ENCODE measurements around the gene DMD. TPM values are rescaled to one million over a fixed set of nuclear protein-coding genes. Genes with fewer than 3 reads are reported as not detected.
A peak's percentile ranks its signal among the peaks of the same experiment; 100 is the strongest.

Gene DMD
- polyA plus RNA-seq, 4 donors = 1.6 to 11.6 (median 2.9) TPM

DNA sequence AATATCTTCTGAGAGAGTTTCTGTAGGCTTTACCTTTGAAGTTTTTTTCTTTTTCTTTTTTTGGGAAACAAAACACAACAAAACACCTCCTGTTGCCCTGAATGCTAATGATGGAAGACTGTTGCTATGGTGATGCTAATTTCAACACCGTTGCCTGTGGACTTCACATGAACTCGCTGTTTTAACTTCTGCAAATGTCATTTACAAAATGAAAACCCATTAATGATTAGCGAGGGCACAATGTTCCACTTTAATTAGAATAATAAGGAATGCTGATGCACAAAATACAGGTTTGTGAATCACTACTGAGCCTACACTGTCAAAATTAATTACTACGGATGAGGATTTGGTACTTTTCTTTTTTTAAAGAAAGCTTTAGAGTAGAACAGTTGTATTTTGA, 1912.4 kb downstream of the DMD start:
- Histone ChIP-seq H3K9me3 (ENCODE audit: control insufficient read depth in 2 of 2, insufficient read depth in 1 of 2, low read depth in 1 of 2, low read length in 1 of 2) (no peaks in the 10 kb centered on the region), H3K27me3 (ENCODE audit: control insufficient read depth in 3 of 3, insufficient read depth in 3 of 3, low read length in 3 of 3) (no peaks in the 10 kb centered on the region), H3K4me3 (ENCODE audit: low read depth in 1 of 3, low read length in 3 of 3) (no peak overlapping the region), H3K27ac (ENCODE audit: low read depth in 1 of 3, low read length in 2 of 3) (no peak overlapping the region), H3K4me1 (ENCODE audit: control insufficient read depth in 3 of 3, insufficient read depth in 2 of 3, low read depth in 1 of 3, low read length in 2 of 3) (no peaks in the 10 kb centered on the region), H3K36me3 (ENCODE audit: control insufficient read depth in 3 of 3, insufficient read depth in 2 of 3, low read depth in 1 of 3, low read length in 3 of 3) (no peaks in the 10 kb centered on the region)
- no peak for DNase-seq
- FAIRE-seq = no peak
- 64 to 78% (median 72%) methylated on average over 4 of the region's 4 CpGs for WGBS, 3 donors

- H3K4me3 ChIP-seq (ENCODE audit: low read depth in 1 of 3, low read length in 3 of 3) = no peak overlapping the region
- no peak overlapping the region for H3K27ac ChIP-seq (ENCODE audit: low read depth in 1 of 3, low read length in 2 of 3)
- H3K27me3 ChIP-seq (ENCODE audit: control insufficient read depth in 3 of 3, insufficient read depth in 3 of 3, low read length in 3 of 3) = no peaks in the 10 kb centered on the region
- no peaks in the 10 kb centered on the region for H3K9me3 ChIP-seq (ENCODE audit: control insufficient read depth in 2 of 2, insufficient read depth in 1 of 2, low read depth in 1 of 2, low read length in 1 of 2)
- FAIRE-seq = no peak
- DNase-seq = no peak
- H3K4me1 ChIP-seq (ENCODE audit: control insufficient read depth in 3 of 3, insufficient read depth in 2 of 3, low read depth in 1 of 3, low read length in 2 of 3) = no peaks in the 10 kb centered on the region
- no peaks in the 10 kb centered on the region for H3K36me3 ChIP-seq (ENCODE audit: control insufficient read depth in 3 of 3, insufficient read depth in 2 of 3, low read depth in 1 of 3, low read length in 3 of 3)
These were observed 1913.5 kb downstream of the DMD start for GRCh38 chrX:31297881-31298280.

DNA sequence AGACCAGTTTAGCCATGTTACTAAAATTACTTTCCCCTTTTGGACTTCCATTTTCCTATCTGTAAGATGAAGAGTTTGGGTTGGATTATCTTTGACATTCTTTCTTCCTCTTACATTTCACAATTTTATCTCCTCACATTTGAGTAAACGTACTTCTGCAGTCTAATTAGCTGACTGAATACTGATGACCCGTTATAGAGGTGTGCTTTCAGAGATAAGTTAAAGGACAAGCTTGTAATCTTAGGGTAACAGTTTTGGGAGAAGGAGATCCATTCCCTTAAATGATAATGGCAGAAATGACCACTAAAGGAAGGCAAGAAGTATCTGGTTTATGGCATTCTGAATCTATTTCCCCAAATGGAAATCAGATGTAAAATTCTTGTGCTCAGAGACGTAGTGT, 1916.9 kb downstream of the DMD start:
- Histone ChIP-seq H3K4me3 (ENCODE audit: low read depth in 1 of 3, low read length in 3 of 3) (no peak overlapping the region), H3K9me3 (ENCODE audit: control insufficient read depth in 2 of 2, insufficient read depth in 1 of 2, low read depth in 1 of 2, low read length in 1 of 2) (no peaks in the 10 kb centered on the region), H3K27ac (ENCODE audit: low read depth in 1 of 3, low read length in 2 of 3) (no peak overlapping the region), H3K4me1 (ENCODE audit: control insufficient read depth in 3 of 3, insufficient read depth in 2 of 3, low read depth in 1 of 3, low read length in 2 of 3) (no peaks in the 10 kb centered on the region), H3K36me3 (ENCODE audit: control insufficient read depth in 3 of 3, insufficient read depth in 2 of 3, low read depth in 1 of 3, low read length in 3 of 3) (no peaks in the 10 kb centered on the region), H3K27me3 (ENCODE audit: control insufficient read depth in 3 of 3, insufficient read depth in 3 of 3, low read length in 3 of 3) (no peaks in the 10 kb centered on the region)
- no peak for FAIRE-seq
- 59 to 61% (median 61%) methylated on average over 3 of the region's 3 CpGs for WGBS, 3 donors
- no peak for DNase-seq

DNA sequence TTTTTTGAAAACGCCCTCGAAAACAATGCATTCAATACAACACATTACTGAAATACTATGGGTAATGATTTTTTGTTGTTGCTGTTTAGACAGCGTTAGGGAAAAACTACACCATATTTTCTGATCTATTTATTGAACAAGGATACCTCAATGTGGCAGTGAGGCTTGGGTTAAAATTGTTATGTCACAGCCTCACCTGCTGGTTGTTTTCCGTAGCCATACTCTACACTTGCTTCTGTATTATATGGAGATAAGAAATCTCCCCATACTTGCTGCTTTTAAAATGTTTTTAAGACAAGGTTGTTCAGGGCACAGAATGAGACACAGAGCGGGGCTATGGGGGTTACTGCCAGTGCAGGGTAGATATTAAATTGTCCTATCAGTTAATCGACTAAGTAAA, 1917.9 kb downstream of the DMD start:
- H3K4me1 ChIP-seq (ENCODE audit: control insufficient read depth in 3 of 3, insufficient read depth in 2 of 3, low read depth in 1 of 3, low read length in 2 of 3) = no peaks in the 10 kb centered on the region
- DNase-seq (peak in 1 of 2 donors; percentile 9), FAIRE-seq (no peak)
- no peaks in the 10 kb centered on the region for H3K9me3 ChIP-seq (ENCODE audit: control insufficient read depth in 2 of 2, insufficient read depth in 1 of 2, low read depth in 1 of 2, low read length in 1 of 2)
- no peak overlapping the region for H3K4me3 ChIP-seq (ENCODE audit: low read depth in 1 of 3, low read length in 3 of 3)
- 49 to 78% (median 55%) methylated on average over 6 of the region's 6 CpGs for WGBS, 3 donors
- no peaks in the 10 kb centered on the region for H3K36me3 ChIP-seq (ENCODE audit: control insufficient read depth in 3 of 3, insufficient read depth in 2 of 3, low read depth in 1 of 3, low read length in 3 of 3)
- no peaks in the 10 kb centered on the region for H3K27me3 ChIP-seq (ENCODE audit: control insufficient read depth in 3 of 3, insufficient read depth in 3 of 3, low read length in 3 of 3)
- H3K27ac ChIP-seq (ENCODE audit: low read depth in 1 of 3, low read length in 2 of 3) = no peak overlapping the region

DNA sequence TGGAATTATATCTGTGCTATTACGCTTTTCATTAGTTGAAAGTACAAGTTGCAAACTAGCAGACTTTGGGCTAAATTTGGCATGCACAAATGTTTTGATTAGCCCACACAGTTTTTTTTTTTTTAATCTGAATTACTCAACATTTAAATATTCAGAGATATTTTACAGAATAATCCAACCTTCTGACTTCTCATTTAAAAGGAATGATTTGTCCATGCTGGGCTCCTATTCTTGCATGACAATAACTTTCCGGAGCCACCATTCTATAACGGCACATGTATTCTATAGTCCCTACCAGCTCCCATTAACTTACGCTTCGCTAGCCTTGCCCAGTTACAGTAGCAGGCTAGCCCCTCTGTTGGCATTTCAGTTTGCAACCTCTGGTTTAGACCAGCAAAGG, 1920.2 kb downstream of the DMD start:
- Histone ChIP-seq H3K27me3 (ENCODE audit: control insufficient read depth in 3 of 3, insufficient read depth in 3 of 3, low read length in 3 of 3) (no peaks in the 10 kb centered on the region), H3K4me3 (ENCODE audit: low read depth in 1 of 3, low read length in 3 of 3) (no peak overlapping the region), H3K27ac (ENCODE audit: low read depth in 1 of 3, low read length in 2 of 3) (no peak overlapping the region), H3K36me3 (ENCODE audit: control insufficient read depth in 3 of 3, insufficient read depth in 2 of 3, low read depth in 1 of 3, low read length in 3 of 3) (no peaks in the 10 kb centered on the region), H3K9me3 (ENCODE audit: control insufficient read depth in 2 of 2, insufficient read depth in 1 of 2, low read depth in 1 of 2, low read length in 1 of 2) (no peaks in the 10 kb centered on the region), H3K4me1 (ENCODE audit: control insufficient read depth in 3 of 3, insufficient read depth in 2 of 3, low read depth in 1 of 3, low read length in 2 of 3) (no peaks in the 10 kb centered on the region)
- DNase-seq (no peak), FAIRE-seq (no peak)
- WGBS, 3 donors = 84 to 92% (median 91%) methylated on average over 5 of the region's 5 CpGs

GRCh38 chrX:31287861-31288260, 1923.5 kb downstream of the DMD start:
- no peak overlapping the region for H3K4me3 ChIP-seq (ENCODE audit: low read depth in 1 of 3, low read length in 3 of 3)
- DNase-seq (no peak), FAIRE-seq (no peak)
- H3K36me3 ChIP-seq (ENCODE audit: control insufficient read depth in 3 of 3, insufficient read depth in 2 of 3, low read depth in 1 of 3, low read length in 3 of 3) = no peaks in the 10 kb centered on the region
- no peaks in the 10 kb centered on the region for H3K27me3 ChIP-seq (ENCODE audit: control insufficient read depth in 3 of 3, insufficient read depth in 3 of 3, low read length in 3 of 3)
- WGBS, 3 donors = 63 to 74% (median 68%) methylated on average over 4 of the region's 4 CpGs
- H3K27ac ChIP-seq (ENCODE audit: low read depth in 1 of 3, low read length in 2 of 3) = no peak overlapping the region
- no peaks in the 10 kb centered on the region for H3K9me3 ChIP-seq (ENCODE audit: control insufficient read depth in 2 of 2, insufficient read depth in 1 of 2, low read depth in 1 of 2, low read length in 1 of 2)
- no peaks in the 10 kb centered on the region for H3K4me1 ChIP-seq (ENCODE audit: control insufficient read depth in 3 of 3, insufficient read depth in 2 of 3, low read depth in 1 of 3, low read length in 2 of 3)

DNA sequence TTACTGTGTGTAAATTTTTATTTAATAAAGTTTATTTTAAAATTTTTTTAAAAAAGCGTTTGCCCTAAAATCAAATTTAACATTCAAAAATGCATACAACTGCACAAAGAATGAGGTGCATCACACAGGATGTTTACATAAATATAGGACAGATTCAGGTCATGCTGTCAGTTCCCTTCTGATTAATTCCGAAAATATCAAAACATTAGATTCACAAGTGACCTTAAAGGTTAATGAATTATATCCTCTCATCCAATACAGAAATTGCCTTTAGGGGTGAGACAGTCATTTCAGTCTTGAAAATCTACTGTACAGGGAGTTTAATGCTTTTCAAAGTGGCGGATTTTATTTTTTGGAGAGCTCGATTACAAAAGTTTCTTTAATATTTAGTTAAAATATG, 1930.8 kb downstream of the DMD start:
- no peak for FAIRE-seq
- 67 to 76% (median 69%) methylated on average over 4 of the region's 4 CpGs for WGBS, 3 donors
- Histone ChIP-seq H3K4me3 (ENCODE audit: low read depth in 1 of 3, low read length in 3 of 3) (no peak overlapping the region), H3K36me3 (ENCODE audit: control insufficient read depth in 3 of 3, insufficient read depth in 2 of 3, low read depth in 1 of 3, low read length in 3 of 3) (no peaks in the 10 kb centered on the region), H3K9me3 (ENCODE audit: control insufficient read depth in 2 of 2, insufficient read depth in 1 of 2, low read depth in 1 of 2, low read length in 1 of 2) (no peaks in the 10 kb centered on the region), H3K27ac (ENCODE audit: low read depth in 1 of 3, low read length in 2 of 3) (no peak overlapping the region), H3K27me3 (ENCODE audit: control insufficient read depth in 3 of 3, insufficient read depth in 3 of 3, low read length in 3 of 3) (no peaks in the 10 kb centered on the region), H3K4me1 (ENCODE audit: control insufficient read depth in 3 of 3, insufficient read depth in 2 of 3, low read depth in 1 of 3, low read length in 2 of 3) (no peaks in the 10 kb centered on the region)
- DNase-seq = no peak

GRCh38 chrX:31279359-31279758, 1932.0 kb downstream of the DMD start:
- 78 to 90% (median 86%) methylated on average over 2 of the region's 2 CpGs for WGBS, 3 donors
- no peak for FAIRE-seq
- H3K27me3 ChIP-seq (ENCODE audit: control insufficient read depth in 3 of 3, insufficient read depth in 3 of 3, low read length in 3 of 3) = no peaks in the 10 kb centered on the region
- H3K4me1 ChIP-seq (ENCODE audit: control insufficient read depth in 3 of 3, insufficient read depth in 2 of 3, low read depth in 1 of 3, low read length in 2 of 3) = no peaks in the 10 kb centered on the region
- H3K36me3 ChIP-seq (ENCODE audit: control insufficient read depth in 3 of 3, insufficient read depth in 2 of 3, low read depth in 1 of 3, low read length in 3 of 3) = no peaks in the 10 kb centered on the region
- H3K27ac ChIP-seq (ENCODE audit: low read depth in 1 of 3, low read length in 2 of 3) = no peak overlapping the region
- H3K4me3 ChIP-seq (ENCODE audit: low read depth in 1 of 3, low read length in 3 of 3) = no peak overlapping the region
- no peaks in the 10 kb centered on the region for H3K9me3 ChIP-seq (ENCODE audit: control insufficient read depth in 2 of 2, insufficient read depth in 1 of 2, low read depth in 1 of 2, low read length in 1 of 2)
- DNase-seq = peak in 1 of 2 donors; percentile 6

- no peaks in the 10 kb centered on the region for H3K36me3 ChIP-seq (ENCODE audit: control insufficient read depth in 3 of 3, insufficient read depth in 2 of 3, low read depth in 1 of 3, low read length in 3 of 3)
- peaks cover 0 to 8% (median 0%) of the 10 kb centered on the region in 3 donors for H3K4me1 ChIP-seq (ENCODE audit: control insufficient read depth in 3 of 3, insufficient read depth in 2 of 3, low read depth in 1 of 3, low read length in 2 of 3)
- no peak overlapping the region for H3K4me3 ChIP-seq (ENCODE audit: low read depth in 1 of 3, low read length in 3 of 3)
- no peaks in the 10 kb centered on the region for H3K9me3 ChIP-seq (ENCODE audit: control insufficient read depth in 2 of 2, insufficient read depth in 1 of 2, low read depth in 1 of 2, low read length in 1 of 2)
- WGBS, 3 donors = 51 to 66% (median 54%) methylated on average over 4 of the region's 4 CpGs
- no peak for FAIRE-seq
- DNase-seq = no peak
- no peaks in the 10 kb centered on the region for H3K27me3 ChIP-seq (ENCODE audit: control insufficient read depth in 3 of 3, insufficient read depth in 3 of 3, low read length in 3 of 3)
- H3K27ac ChIP-seq (ENCODE audit: low read depth in 1 of 3, low read length in 2 of 3) = no peak overlapping the region
These were observed 1938.9 kb downstream of the DMD start for GRCh38 chrX:31272472-31272775.

Measured in small intestine (tissue), 7 donors.